HG03460 (cell line): ENCODE data around the gene CDK5R2.

Source experiments
- ATAC-seq: cut with Tn5 transposase; IDR thresholded peaks from one replicate; pipeline ENCODE4 v1.9.1; 2021; ENCODE audit not compliant: unreplicated experiment

The CDK5R2 gene

GRCh38 chr2:219001577-219002394, 42.3 kb downstream of the CDK5R2 start:
- no peak for ATAC-seq

GRCh38 chr2:219002395-219003266, 43.2 kb downstream of the CDK5R2 start:
- no peak for ATAC-seq

- no peak for ATAC-seq
These were observed 43.8 kb downstream of the CDK5R2 start for GRCh38 chr2:219003267-219003634.

- ATAC-seq, result no peak
These were observed 44.5 kb downstream of the CDK5R2 start for GRCh38 chr2:219003979-219004378.

GRCh38 chr2:219009294-219009693, 49.8 kb downstream of the CDK5R2 start:
- no peak for ATAC-seq

GRCh38 chr2:219010162-219010756, 50.8 kb downstream of the CDK5R2 start:
- ATAC-seq, result no peak

GRCh38 chr2:219010873-219011272, 51.4 kb downstream of the CDK5R2 start:
- no peak for ATAC-seq
